ENCODE results near the gene HFE. TPM values are rescaled to one million over a fixed set of nuclear protein-coding genes. Genes with fewer than 3 reads are reported as not detected.
A peak's percentile ranks its signal among the peaks of the same experiment; 100 is the strongest.
"Not testable (repeated sequence)": the region's sequence is repeated elsewhere in the genome, so short reads cannot be mapped to it uniquely, and the experiment has no call there.

The HFE gene
- not detected for polyA plus RNA-seq (2012; ENCODE audit: insufficient read depth, insufficient read length)

GRCh38 chr6:26087284-26088115 lies at the start of gene HFE:
Gene HFE, plus strand, starts transcription at chr6:26087429. Its CDS starts 12 bp downstream, at chr6:26087441.
- H3K4me3 ChIP-seq (ENCODE audit: low read length) = no peak within 1 kb of the TSS
- DNase-seq (ENCODE audit: low read depth, low spot score) = no peak

GRCh38 chr6:26041946-26042345 lies 45.3 kb upstream of the HFE start:
- DNase-seq (ENCODE audit: low read depth, low spot score) = no peak
- no peak overlapping the region for H3K4me3 ChIP-seq (ENCODE audit: low read length)

- no peak overlapping the region for H3K4me3 ChIP-seq (ENCODE audit: low read length)
- DNase-seq (ENCODE audit: low read depth, low spot score) = no peak
Measured at GRCh38 chr6:26043384-26044139, 43.7 kb upstream of the HFE start.

- H3K4me3 ChIP-seq (ENCODE audit: low read length) = no peak overlapping the region
- no peak for DNase-seq (ENCODE audit: low read depth, low spot score)
Measured at GRCh38 chr6:26044140-26045064, 42.8 kb upstream of the HFE start.

GRCh38 chr6:26045065-26045927 lies 41.9 kb upstream of the HFE start:
- DNase-seq (ENCODE audit: low read depth, low spot score) = no peak

GRCh38 chr6:26045928-26046368 lies 41.3 kb upstream of the HFE start:
- no peak overlapping the region for H3K4me3 ChIP-seq (ENCODE audit: low read length)
- no peak for DNase-seq (ENCODE audit: low read depth, low spot score)

More at GRCh38 chr6:26045065-26045927, 41.9 kb upstream of the HFE start:
- no peak overlapping the region for H3K4me3 ChIP-seq (ENCODE audit: low read length)

- not testable (repeated sequence) for H3K4me3 ChIP-seq (ENCODE audit: low read length); DNase-seq (ENCODE audit: low read depth, low spot score)
Measured at GRCh38 chr6:26047329-26047728, 39.9 kb upstream of the HFE start.

DNA sequence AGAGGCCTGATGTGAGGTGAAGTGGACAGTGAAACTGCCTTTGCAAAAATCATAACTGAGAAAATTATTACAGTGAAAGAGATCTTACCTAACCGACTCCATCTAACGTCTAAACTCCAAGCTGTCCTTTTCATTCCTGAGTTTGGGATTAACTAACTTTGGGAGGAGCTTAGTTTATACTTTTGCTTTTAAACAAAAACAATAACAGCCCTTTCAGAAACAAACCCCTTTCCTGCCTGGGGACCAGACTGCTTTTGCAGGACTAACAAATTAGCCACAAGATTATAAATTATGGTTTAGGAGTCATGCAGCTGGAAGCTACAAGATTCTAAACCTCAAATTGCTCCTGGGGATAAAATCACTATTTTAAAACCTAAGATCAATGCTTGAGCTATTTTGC lies 38.6 kb upstream of the HFE start:
- no peak for DNase-seq (ENCODE audit: low read depth, low spot score)
- no peak overlapping the region for H3K4me3 ChIP-seq (ENCODE audit: low read length)

DNA sequence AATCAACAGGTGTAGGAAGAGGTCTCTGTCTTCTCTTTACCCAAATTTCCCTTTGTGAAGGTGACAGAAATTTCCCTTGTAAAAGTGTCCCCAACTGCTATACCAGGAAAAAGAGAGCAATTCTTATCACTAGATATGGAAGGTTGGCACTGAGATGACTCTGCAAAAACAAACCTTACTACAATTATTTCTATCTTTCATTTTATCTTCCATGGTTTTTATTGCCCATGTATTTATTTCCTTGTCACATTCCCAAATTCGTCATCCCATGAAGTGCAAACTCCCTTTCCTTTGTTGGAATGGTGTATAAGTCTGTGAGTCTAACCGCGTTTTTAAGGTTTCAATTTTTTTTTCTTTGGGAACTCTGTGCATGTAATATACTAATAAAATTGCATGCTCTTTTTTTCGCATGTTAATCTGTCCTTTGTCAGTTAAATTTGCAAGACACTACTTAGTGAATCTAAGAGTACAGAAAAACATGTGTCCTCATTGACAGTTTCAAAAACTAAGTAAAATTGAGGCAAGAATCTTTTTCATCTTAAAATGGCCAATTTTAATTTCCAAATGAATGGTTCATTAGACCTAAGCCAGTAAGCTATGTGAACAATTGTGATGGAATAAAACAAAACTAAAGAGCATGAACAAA lies 35.4 kb upstream of the HFE start:
- no peak overlapping the region for H3K4me3 ChIP-seq (ENCODE audit: low read length)
- no peak for DNase-seq (ENCODE audit: low read depth, low spot score)

DNA sequence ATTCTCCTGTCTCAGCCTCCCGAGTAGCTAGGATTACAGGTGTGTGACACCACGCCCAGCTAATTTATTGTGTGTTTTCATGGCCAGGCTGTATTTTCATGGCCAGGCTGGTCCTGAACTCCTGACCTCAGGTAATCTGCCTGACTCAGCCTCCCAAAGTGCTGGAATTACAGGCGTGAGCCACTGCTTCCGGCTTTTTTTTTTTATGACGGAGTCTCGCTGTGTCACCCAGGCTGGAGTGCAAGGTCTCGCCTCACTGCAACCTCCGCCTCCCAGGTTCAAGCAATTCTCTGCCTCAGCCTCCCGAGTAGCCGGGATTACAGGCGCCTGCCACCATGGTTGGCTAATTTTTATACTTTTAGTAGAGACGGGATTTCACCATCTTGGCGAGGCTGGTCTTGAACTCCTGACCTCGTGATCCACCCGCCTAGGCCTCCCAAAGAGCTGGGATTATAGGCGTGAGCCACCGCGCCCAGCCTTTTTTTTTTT lies 34.4 kb upstream of the HFE start:
- not testable (repeated sequence) for DNase-seq (ENCODE audit: low read depth, low spot score); H3K4me3 ChIP-seq (ENCODE audit: low read length)

DNA sequence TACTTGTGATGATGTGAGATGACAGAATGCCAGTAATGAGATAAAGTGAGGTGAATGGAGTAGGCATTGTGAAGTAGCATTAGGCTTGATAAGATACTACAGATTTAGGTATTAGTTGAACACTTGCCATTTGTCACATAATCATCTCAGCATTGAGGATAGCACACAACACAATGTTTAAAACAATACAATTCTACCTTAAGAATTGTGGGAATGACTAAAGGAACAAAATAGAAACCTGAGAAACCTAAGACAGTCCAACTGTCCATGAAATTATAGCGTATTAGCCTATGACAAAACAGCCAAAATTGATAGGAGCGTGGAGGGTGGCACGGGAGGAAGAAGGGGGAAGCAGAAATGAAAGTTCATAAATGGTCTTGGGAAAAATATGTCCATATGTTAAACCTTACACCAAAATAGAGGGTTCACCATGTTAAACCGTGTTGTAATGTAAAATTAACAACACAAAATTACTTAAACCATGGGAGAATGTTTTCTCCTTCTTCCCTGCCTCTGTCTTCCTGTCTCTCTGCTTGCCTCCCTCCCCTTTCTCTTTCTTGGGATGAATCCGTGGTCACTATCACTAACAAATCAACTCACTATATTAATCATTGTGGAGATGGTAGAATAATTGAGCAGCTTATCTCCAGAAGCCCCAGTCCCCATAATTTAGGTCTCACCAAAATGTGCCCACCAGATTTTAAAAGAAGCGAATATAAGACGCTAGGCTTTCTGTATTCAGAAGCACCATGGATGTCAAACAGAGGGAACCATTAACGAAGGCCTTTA lies 33.0 kb upstream of the HFE start:
- peak overlapping the region; percentile 69 for H3K4me3 ChIP-seq (ENCODE audit: low read length)
- DNase-seq (ENCODE audit: low read depth, low spot score) = no peak

DNA sequence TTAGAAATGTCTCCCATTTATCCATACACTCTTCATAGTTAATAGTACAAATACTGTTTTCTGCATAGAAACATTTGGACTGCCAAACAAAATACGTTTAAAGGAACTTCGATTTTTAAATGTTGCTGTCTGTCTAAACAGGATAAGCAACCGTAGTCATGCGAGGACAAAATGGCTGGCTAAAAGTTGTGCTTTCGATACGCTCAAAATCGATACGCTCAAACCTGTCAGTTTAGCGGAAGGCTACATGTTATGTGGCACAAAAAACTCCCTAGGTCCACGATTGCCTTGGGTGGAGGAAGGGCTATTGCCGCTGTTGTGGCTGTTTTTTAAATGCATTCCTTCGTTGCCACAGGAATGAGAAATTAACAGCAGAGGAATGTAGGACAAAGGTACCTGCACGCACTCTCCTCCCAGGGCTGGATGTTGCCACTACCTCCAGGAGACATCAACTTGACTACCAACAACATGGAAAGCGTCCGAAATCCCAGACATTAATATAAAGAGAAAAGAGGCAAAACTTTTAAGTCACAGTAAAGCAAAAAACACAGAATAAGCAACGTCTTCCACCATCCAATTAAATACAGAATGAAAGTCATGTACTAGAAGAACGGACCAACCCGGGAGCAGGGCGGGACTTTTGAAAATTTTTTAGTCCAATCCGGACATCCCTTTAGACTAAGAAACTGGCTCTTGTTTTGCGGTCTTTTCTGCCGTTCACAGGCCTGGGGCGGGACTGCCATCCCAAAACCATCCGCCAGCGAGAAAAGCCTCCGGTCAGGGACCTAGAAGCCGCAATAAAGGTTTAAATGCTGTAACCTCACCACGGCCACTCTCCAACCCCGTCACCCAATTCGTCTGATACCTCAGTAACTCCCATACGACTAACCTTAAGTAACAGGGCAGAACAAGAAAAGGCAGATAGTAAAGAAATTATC lies 32.2 kb upstream of the HFE start:
- DNase-seq (ENCODE audit: low read depth, low spot score) = peak; percentile 98
- peak overlapping the region; percentile 69 for H3K4me3 ChIP-seq (ENCODE audit: low read length)

- peak; percentile 92 for DNase-seq (ENCODE audit: low read depth, low spot score)
- H3K4me3 ChIP-seq (ENCODE audit: low read length) = peak overlapping the region; percentile 69
Measured at GRCh38 chr6:26055719-26056582, 31.3 kb upstream of the HFE start.

DNA sequence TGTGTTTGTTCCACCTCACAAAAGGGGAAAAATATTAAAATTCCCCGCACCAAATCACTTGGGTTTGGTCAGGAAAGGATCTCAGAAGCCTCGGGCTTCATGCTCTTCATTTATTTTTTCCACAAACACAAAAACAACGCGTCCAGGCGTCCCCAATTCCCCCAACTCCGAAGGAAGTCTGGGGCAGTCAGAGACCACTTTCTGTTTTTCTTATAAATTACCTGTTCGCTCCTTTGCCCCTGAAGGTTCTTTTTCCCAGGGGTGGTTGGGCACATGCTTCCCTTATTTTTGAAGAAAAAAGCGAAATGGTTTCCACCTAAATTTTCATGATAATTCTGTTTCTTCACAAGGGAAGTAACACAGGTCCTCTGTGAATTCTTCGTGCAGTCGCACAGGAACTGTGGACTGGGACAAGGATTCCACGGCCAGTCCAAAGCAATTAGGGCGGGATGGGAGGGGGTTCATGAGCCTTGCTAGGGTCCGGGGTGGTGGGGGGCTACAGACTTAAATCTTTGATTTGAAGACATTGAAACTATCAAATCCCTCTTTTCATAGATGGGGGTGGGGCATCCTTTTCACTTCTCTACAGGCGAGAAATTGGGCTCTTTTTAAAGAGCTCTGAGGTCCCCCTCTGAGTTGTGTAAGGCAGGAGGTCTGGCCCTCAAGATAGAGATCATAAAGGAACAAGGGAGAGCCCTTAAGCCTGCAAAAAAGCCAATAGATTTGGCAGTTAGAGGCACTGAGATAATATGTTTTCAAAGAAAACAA lies 30.5 kb upstream of the HFE start:
- DNase-seq (ENCODE audit: low read depth, low spot score) = peak; percentile 28
- peak overlapping the region; percentile 69 for H3K4me3 ChIP-seq (ENCODE audit: low read length)
